HG03135 (cell line): ENCODE data around the gene ANP32B.
A peak's percentile ranks its signal among the peaks of the same experiment; 100 is the strongest.
"Not testable (repeated sequence)": the region's sequence is repeated elsewhere in the genome, so short reads cannot be mapped to it uniquely, and the experiment has no call there.

Experiments used
- ATAC-seq: cut with Tn5 transposase; IDR thresholded peaks from one replicate; pipeline ENCODE4 v1.9.1; 2021; ENCODE audit warnings: mild to moderate bottlenecking, moderate library complexity; ENCODE audit not compliant: unreplicated experiment

The ANP32B gene

DNA sequence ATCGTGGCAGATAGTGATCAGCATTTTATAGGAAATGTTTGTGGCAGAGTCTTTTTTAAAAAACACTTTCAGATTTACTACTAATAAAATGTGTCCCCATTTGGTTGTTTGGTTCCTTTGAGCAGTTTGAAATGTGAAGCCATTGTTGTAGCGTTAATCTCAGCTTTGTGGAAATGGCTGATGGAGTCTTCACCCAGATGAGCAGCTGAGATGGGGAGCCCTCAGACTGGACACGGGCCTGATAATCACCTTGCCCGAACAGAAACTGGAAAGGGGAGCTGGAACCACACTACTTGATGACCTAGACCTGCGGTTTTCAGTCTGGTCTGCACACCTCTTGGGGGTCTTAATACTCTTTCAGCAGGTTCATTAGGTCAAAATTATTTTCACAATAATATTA, 20.6 kb upstream of the ANP32B start:
- ATAC-seq, result no peak

DNA sequence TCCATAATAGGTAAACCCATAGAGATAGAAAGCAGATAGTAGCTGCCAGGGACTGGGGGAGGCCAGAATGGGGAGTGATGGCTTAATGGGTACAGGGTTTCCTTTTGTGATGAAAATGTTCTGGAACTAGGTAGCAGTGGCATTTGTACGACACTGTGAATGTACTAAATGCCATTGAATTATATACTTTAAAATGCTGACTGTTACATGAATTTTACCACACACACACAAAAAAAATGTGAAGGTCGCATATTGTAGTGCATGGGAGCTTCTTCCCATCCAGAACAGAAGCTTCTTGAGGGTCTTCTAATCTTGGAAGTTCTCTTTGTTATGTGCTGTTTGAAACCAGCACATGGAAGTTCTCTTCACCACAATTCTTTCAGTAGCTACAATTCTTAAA, 19.9 kb upstream of the ANP32B start:
- ATAC-seq, result no peak

DNA sequence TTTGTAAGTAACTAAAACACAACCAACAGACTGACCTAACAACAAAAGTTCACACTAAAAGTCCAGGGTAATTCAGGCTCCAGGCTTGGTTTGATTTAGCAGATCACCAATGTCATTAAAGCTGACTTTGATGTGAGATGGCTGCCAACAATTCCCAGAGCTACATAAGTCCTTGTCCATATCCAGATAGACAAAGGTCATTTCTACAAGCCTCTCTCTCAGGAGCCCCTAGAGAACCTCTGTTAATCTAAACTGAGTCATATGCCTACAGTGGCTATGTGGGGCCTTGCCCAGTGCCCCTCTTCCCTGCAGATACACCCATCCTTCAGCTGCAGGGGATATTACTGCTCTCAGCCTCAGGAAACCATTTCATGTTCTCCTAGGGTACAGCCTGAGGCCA, 18.2 kb upstream of the ANP32B start:
- ATAC-seq, result no peak

DNA sequence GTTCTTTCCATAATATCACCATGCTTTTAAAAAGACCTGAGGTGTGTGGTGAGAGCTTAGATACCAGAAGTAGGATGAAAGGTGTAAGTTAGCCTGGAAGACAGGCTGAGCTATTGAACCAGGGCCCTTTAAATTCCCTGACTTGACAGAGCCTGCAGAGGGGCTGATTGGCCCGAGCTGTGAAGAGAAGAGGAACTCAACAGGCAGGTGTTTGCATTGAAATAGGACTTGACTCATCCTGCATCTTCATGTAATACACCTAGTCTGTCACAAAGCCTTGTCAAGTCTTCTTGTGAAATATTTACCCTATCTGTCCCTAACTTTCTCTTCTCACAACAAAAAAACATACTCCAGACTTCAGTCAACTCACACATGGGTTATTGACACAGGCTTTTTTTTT, 16.6 kb upstream of the ANP32B start:
- no peak for ATAC-seq

DNA sequence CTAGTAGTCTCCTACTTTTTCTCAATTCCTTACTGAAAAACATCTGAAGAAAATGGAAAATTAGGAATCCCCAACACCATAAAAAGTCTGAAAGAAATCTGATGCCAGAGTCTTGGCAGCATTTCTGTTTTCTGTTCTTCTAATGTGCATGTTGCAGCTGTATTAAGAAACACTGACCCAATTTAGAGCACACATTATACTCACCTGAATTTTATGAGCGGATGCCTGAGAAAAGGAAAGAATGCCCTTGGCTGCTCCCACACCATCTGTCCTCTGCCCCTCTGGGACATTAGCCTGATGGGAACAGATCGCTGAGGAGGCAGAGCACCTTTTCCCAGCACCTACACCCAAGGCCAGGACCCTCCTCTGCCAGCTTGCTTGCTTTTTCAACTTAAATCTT, 14.1 kb upstream of the ANP32B start:
- no peak for ATAC-seq

DNA sequence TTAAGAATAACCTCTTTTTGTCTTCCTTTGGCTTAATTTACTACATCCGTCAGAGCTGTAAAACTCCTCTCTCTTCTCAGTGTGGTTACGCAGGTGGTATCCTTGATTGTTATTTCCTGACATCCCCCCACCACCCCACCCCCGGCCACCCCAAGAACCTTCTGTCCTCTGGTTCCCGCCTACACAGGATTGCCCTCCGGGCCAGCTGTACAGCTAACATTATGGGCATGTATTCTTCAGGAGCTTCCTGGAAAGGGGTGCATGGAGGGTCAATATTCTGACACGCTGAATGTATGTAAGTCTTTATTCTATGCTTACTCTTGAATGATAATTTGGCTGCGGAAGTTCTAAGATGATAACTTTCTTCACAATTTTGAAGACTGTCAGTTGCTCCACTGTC, 13.0 kb upstream of the ANP32B start:
- no peak for ATAC-seq

DNA sequence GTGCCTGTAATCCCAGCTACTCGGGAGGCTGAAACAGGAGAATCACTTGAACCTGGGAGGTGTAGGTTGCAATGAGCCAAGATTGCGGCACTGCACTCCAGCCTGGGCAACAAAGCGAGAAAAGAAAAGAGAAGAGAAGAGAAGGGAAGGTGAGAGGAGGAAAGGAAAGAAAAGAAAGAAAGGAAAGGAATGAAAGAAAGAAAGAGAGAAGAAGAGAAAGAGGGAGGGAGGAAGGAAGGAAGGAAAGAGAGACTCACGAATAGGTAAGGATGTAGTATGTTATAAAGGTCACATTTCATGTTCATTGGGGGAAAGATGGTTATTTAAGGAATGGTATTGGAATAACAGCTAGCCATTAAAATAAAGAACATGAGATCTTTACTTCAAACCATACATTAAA, 10.4 kb upstream of the ANP32B start:
- ATAC-seq, result no peak

DNA sequence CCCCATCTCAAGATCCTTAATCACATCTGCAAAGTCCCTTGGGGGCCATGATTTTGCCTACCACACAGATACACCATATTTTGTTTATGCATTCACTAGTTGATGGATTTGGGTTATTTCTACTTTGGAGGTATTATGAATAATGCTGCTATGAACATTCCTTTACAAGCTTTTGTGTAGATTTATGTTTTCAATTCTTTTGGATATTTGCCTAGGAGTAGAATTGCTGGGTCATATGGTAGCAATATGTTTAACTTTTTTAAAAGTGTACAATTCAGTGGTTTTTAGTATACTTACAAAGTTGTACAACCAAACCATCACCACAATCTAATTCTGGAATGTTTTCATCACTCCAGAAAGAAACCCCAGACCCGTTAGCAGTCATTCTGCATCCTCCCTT, 7.8 kb upstream of the ANP32B start:
- no peak for ATAC-seq

DNA sequence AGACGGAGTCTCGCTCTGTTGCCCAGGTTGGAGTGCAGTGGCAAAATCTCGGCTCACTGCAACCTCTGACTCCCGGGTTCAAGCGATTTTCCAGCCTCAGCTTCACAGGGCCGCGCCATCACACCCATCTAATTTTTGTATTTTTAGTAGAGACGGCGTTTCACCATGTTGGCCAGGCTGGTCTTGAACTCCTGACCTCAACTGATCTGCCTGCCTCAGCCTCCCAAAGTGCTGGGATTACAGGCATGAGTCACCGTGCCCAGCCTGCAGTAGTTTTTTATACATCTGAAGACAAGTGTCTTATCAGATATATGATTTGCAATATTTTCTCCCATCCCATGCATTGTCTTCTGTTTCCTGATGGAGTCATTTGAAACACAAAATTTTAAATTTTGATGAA, 6.5 kb upstream of the ANP32B start:
- ATAC-seq, result not testable (repeated sequence)

DNA sequence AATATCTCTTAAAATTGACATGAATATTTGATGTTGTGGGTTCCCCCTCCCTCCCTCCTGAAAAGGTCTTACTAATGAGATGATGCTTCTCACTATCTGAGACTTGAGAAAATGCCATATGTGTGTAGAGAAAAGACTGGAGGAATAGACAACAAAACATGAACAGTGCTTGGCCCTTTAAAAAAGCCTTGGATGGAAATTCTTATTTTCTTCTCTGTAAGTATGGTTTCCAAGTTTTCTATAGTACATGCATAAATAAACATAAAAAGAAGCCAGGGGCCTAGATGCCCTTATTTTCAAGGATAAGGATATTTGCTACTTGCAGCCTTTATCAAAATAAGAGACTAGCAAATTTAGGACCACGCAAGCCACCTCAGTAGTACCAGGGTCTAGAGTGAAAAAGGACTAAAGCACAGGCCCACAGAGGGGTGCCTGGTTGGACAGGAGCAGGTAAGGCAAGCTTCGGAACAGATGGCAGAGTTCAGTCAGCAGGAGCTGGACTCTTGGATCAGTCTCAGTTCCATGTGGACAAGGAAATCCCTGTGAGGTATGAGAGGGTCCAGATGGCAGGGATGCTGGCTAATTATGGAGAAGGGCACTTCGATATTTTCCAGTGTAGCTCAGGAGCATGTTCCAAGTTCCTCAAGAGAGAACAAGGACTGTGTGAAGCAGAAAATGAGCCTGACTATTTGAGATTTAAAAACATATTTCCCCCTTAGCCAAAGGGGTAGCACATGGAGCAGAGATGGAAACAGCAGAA, 4.6 kb upstream of the ANP32B start:
- no peak for ATAC-seq

DNA sequence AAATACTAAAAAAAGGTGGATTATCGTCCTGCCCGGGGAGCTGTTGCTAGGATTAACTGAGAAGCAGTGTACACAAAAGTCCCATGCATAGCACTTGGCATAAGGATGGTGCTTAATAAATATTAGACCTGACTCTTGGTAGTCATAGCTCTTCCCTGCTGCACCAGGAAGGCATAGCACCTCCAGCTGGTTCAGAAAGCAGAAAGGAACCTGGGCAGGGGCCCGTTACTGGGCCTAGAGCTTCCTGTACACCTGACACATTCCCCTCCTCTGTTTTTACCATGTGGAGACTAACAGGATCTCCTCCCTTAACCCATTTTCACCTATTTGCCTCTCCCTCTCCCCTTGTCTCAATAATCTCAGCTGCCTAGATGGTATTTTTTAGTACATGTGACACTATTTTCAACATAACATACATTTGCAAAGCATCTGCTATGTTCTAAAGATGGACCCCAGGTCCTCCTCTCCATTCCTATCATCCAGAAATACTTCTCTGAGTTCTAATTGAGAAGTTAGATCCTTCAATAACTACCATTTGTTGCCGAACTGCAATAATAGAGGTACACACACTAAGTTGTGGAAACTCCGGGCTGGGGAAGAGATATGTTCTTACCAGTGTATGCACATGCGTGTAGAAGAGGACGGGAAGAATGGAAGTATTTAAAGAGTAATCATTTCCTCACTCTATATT, 3.2 kb upstream of the ANP32B start:
- no peak for ATAC-seq

DNA sequence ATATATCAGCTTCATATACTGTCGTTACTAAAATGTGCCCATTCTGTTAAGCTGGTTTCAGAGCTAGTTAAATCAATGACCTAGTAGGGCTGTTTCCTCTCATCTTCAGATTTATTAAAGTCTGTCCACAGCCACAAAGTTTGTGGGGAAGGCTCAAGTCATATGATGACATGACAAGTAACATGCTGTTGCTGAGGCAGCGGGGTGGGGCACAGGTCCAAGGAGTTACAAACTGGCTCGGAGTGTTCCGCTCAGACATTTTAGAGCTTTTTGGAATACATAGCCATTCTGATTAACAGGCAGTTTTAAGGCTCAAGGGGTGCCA, 2.7 kb upstream of the ANP32B start:
- ATAC-seq, result no peak

DNA sequence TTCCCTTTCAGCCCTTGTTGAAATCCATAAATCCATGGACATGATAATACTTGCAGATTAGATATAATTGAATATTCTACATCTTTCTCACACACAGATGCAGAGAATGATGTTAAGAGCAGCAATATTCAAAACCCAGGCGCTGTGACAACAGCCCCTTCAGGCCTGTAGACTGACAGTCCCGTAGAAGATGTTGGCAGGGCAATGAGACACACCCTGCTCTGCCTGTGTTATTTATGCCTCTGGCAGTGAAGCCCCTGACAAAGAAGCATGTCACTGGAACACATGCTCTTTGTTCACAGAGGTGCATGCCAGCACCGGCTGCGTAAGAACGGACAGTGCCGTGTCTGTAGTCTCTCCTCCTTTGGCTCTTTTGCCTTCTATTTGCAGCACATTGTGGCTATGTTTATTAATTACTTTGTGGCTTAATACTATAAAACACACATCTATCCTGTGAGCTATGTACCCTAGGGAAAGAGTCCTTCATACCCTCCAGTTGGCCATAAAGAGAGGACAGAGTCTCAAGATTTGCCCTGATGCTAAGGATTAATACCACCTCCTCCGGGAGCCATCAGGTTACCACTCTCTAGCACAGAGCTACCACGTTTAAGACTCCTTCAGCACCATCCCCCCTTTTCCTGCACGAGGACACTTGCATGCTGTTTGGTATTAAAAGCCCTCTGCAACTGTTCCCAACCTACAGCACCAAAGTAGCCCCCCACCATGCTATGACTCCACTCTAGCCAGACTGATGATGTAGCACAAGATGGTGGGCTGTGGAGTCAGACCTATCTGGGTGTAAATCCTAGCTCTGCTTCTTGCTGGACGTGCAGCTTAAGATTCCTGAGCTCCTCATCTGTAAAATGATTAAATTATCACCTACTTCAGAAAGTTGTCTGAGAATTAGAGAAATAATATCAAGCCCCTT, 2.0 kb upstream of the ANP32B start:
- ATAC-seq, result no peak

DNA sequence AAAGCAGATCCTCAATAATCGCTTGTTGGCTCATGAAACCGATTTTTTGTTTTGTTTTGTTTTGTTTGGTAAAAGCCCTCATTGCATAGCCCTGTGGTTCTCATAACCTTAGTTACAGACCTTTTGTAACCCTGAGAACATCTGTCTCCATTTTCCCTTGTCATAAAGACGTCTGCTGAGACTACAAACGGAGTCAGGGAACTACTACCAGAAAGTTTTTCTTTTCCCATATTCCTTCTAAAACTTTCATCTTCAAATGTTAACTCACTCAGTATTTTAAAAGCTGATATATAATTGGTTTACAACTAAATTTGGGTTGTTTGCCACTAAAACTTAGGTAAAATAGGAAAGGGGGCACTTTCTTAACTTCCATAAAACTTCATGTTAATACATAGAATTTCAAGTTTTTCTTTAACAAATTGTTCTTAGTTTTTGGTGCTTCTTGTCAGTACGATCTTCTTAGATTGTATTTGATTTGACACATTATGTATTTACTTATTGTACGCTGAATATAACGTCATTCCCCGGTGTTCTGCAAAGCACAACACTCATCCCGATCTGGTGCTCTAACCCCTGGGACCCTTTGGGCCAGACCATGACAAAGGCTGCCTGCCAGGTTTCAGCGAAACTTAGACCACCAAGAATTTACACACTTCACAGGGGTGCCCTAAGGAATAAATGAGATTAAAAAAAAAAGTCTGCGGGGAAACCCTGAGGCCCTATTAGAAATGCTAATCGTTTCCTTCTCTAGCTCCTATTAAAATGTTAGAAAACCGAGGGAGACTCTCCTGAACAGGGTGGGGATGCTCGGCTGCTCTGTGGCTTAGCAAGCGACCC, 1.1 kb upstream of the ANP32B start:
- ATAC-seq, result no peak

DNA sequence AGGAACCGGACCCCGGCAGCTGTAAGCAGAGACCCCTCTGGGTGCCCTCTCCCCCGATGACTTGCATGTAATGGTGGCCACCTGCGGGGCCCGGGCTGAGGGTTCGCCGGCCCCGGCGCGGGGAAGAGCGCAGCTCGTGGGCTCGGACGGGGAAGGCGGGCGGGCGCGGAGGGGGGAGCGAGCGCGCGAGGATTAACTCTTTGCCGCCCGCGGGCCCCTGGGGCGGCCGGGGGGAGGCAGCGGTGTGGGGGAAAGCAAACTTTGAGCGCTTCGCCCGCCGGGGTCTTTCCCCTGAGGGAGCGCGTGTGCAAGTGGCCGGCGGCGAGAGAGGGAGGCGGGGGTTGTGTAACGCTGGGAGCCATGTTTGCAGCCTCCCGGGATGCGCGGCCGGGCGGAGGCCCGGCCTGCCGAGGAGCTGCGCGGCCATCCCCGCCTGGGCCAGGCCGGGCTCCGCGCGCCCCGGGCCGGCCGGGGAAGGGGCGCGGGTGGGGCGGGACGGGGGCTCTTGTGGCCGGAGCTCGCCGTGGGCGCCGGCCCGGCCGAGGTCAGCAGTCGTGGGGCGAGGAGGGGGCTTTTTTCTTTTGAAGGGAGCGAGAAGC, 547 bp downstream of the ANP32B start:
- peak; percentile 14 for ATAC-seq

DNA sequence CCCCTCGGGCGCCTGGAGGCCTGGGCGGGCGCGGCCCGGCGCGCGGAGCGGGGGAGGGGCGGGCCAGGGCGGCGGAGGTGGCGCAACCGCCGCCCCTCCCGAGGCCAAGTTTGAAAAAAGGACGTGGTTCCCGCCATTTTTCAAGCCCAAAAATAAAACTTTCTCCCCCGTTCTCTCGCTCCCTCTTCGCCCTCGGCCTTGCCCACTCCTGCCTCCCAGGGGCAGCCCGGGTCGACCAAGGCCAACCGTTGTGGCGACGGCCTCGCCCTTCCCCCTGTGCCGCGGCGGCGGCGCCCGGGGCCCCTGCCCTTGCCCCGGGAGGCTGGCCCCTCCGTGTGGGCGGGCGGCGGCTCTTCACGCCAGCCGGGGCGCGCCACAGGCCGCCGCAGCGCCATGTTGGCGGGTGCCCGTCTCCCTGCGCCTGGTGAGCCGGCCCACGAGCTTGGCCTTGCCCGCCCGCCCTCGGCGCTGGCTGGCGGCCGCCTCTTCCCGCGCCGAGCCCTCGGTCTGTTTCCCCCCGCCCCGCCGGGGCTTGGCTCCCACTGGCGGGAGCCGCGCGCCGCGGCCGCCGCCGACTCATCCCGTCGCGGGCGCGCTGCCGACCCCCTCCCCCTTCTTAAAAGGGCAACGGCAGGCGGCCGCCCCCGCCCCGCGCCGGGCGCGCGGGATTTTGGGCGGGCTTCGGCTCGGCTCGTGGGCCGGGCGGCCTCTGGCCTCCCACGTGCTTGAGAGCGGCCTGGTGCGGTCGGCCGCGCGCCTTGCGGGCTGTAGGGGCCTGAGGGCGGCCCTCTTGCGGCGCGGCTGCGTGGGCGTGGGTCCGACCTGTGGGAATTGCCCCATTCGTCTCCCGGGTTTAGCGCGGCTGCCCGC, 1.3 kb downstream of the ANP32B start:
- ATAC-seq, result peak; percentile 28

DNA sequence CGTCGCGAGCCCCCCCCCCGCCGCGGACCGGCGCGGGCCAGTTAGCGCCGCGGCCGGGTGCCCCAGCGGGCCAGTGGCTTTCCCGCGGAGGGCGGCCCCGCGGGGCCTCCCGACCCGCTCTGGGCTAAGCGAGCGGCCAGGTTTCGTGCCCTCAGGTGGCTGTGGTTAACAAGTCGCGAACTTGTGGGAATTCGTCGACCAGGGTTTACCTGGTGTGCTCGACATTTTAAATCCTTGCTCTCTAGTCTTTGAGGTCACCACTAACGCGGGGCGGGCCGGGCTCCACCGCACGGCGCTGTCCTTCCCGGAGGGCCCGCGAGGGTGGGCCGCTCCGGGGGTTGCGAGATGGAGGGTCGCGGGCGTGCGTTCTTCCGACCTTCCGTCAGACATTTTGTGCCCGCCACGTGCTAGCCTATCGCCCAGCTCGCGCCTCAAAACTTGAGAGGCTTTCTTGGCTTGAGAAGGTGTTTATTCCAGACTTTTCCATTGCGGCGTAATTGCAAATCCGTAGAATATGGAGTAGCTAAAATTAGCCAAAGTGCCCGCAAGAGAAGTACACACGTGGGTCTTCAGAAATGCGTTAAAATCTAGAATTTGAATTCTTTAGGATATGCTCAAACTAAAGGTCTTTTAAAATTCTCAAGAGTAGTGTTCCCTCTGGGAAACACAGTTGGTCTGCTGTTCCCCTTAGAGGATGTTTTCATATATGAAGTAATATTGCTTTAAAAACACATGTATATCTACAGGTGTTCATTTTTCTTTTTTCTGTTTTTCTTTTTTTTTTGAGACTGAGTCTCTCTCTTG, 2.1 kb downstream of the ANP32B start:
- ATAC-seq, result peak; percentile 5

DNA sequence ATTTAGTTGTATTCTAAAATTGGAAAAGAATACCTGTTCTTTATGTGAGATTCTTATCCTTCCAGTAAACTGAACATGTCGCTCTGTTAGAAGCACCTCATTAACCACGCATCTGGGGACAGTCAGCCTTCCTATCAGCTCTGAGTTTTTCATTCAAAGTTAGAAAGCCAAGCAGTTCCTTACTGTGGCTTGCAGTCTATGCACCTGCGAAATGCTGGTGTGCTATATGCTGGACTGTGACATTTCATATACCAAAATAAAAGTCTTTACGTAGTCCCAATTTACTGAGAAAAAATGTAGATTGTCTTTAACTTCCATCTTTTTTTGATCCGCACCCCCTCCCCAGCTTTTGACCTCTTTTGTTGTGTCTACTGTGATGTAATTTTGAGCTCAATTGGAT, 4.3 kb downstream of the ANP32B start:
- ATAC-seq, result no peak

DNA sequence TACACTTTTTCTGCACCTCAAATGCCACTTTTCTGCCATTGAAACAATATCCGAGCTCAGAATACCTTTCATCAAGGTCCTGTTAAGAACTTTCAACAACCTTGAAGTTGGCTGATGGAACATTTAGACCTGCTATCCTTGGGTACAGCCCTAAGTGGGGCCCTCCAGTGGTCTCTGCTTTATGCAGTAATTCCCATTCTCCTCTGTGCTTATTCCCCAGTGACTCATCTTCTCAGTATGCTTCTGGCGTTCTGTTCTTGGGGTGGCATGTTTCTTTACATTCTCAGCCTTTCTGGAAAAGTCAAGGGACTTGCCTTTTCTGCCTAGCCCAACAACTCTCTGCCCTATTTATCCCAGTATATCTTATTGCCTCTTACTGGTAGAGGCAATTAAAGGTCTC, 7.1 kb downstream of the ANP32B start:
- no peak for ATAC-seq
